Activated CD8-positive, alpha-beta memory T cell treated with anti-CD3 and anti-CD28 coated beads, Interleukin-2, amount 10 ng/mL, durations not matched to agents 7 days and 5 days (primary cell): ENCODE data around the gene PLBD2. TPM values are rescaled to one million over a fixed set of nuclear protein-coding genes. Genes with fewer than 3 reads are reported as not detected.

ENCODE experiments used
- ATAC-seq: fragments of 150-1000 bp; cut with Tn5 transposase; one replicate; pipeline ENCODE4 v1.10.0; 2021; ENCODE audit warnings: moderate library complexity
- CTCF ChIA-PET: fragments of 350-600 bp; sonication (Branson Sonifier 250); formaldehyde crosslinking; loops from one replicate; lab custom pipeline; 2021; ENCODE audit warnings: antibody characterized with exemption; lab: Charles Lee
- DNase-seq: peaks from one replicate; pipeline ENCODE4 v3.0.0-alpha.2; 2020
- H3K27ac Mint-ChIP-seq: one replicate; pipeline ENCODE4 v1.8.0; 2021; ENCODE audit warnings: mild to moderate bottlenecking, mixed read lengths
- H3K27me3 Mint-ChIP-seq: one replicate; pipeline ENCODE4 v1.8.0; 2021; ENCODE audit warnings: mixed read lengths
- H3K36me3 Mint-ChIP-seq: one replicate; pipeline ENCODE4 v1.8.0; 2021; ENCODE audit warnings: mild to moderate bottlenecking, mixed read lengths
- H3K4me1 Mint-ChIP-seq: one replicate; pipeline ENCODE4 v1.8.0; 2021; ENCODE audit warnings: mixed read lengths
- H3K4me3 Mint-ChIP-seq: one replicate; pipeline ENCODE4 v1.8.0; 2021; ENCODE audit warnings: mild to moderate bottlenecking, moderate library complexity, mixed read lengths
- H3K9me3 Mint-ChIP-seq: one replicate; pipeline ENCODE4 v1.8.0; 2022; ENCODE audit warnings: low read depth, mixed read lengths
- total RNA-seq, 2 experiments: library from RNA; stranded (reverse); gene quantifications; one replicate each; pipeline ENCODE4 v1.2.3, GENCODE V29; 2021

Gene PLBD2
- total RNA-seq, 2 experiments from 2014 or later, result 11.2 to 12.5 TPM

GRCh38 chr12:113366827-113367226 is 8.4 kb downstream of the PLBD2 start:
- Mint-ChIP-seq H3K27ac (no peak overlapping the region), H3K36me3 (no peaks in the 10 kb centered on the region), H3K4me1 (peaks cover 7% of the 10 kb centered on the region), H3K27me3 (no peaks in the 10 kb centered on the region), H3K9me3 (no peaks in the 10 kb centered on the region), H3K4me3 (no peak overlapping the region)
- CTCF ChIA-PET, result interaction anchor here (2.9 kb wide), 1 partner anchor 58 kb away, joined by 8 read pairs; no protein-coding TSS in a partner anchor
- DNase-seq (no peak), ATAC-seq (no peak)

- Mint-ChIP-seq H3K27me3 (no peaks in the 10 kb centered on the region), H3K9me3 (no peaks in the 10 kb centered on the region), H3K4me3 (no peak overlapping the region), H3K36me3 (no peaks in the 10 kb centered on the region), H3K4me1 (peaks cover 7% of the 10 kb centered on the region), H3K27ac (no peak overlapping the region)
- CTCF ChIA-PET, result interaction anchor here (2.9 kb wide), 1 partner anchor 57 kb away, joined by 8 read pairs; no protein-coding TSS in a partner anchor
- DNase-seq, result no peak
- ATAC-seq, result no peak
Observed at GRCh38 chr12:113368331-113368730, 9.9 kb downstream of the PLBD2 start.

- Mint-ChIP-seq H3K4me1 (peaks cover 7% of the 10 kb centered on the region), H3K27ac (no peak overlapping the region), H3K36me3 (no peaks in the 10 kb centered on the region), H3K27me3 (no peaks in the 10 kb centered on the region), H3K4me3 (no peak overlapping the region), H3K9me3 (no peaks in the 10 kb centered on the region)
- DNase-seq (no peak), ATAC-seq (no peak)
- CTCF ChIA-PET, result interaction anchor here (2.9 kb wide), 1 partner anchor 56 kb away, joined by 8 read pairs; no protein-coding TSS in a partner anchor
Observed at GRCh38 chr12:113369391-113369985, 11.1 kb downstream of the PLBD2 start.

DNA sequence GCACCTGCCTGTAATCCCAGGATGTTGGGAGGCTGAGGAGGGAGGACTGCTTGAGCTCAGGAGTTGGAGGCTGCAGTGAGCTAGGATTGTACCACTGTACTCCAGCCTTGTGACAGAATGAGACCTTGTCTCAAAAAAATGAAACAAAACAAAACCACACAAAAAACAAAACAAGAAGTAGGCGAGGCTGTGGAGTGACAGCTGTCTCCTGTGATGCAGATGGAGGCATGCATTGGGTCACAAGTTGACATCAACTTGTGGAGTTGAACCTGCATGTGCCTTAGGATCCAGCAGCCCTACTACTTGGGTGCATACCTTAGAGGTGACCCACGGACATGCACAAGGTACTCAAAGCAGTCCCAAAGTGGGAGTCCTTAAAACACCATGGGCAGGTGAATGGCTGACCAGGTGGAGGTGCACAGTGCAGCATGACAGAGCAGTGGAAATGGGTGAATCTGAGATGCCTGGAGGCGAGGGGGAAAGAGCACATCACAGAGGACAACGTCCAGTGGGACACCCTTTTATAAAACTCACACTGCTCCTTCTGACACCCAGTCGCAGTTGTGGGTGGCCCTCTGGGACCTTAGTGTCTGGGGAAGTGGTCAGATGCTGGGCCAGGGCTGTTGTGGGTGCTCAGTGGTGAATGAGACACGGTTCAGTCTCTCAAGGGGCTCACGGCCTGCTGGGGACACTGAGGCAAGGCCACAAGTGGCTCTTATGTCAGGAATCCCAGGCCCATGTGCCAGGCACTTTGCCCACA is 12.7 kb downstream of the PLBD2 start:
- Mint-ChIP-seq H3K36me3 (no peaks in the 10 kb centered on the region), H3K4me3 (no peak overlapping the region), H3K9me3 (no peaks in the 10 kb centered on the region), H3K27me3 (no peaks in the 10 kb centered on the region), H3K4me1 (peaks cover 7% of the 10 kb centered on the region), H3K27ac (no peak overlapping the region)
- DNase-seq (no peak), ATAC-seq (no peak)
- CTCF ChIA-PET, result no interaction called here

GRCh38 chr12:113371808-113372207 is 13.4 kb downstream of the PLBD2 start:
- peaks cover 7% of the 10 kb centered on the region for H3K4me1 Mint-ChIP-seq
- no peak overlapping the region for H3K27ac Mint-ChIP-seq
- no peaks in the 10 kb centered on the region for H3K9me3 Mint-ChIP-seq
- H3K4me3 Mint-ChIP-seq, result no peak overlapping the region
- CTCF ChIA-PET, result no interaction called here
- no peaks in the 10 kb centered on the region for H3K27me3 Mint-ChIP-seq
- no peaks in the 10 kb centered on the region for H3K36me3 Mint-ChIP-seq
- ATAC-seq (no peak), DNase-seq (no peak)

GRCh38 chr12:113372371-113372770 is 14.0 kb downstream of the PLBD2 start:
- CTCF ChIA-PET, result no interaction called here
- ATAC-seq, result no peak
- no peak for DNase-seq
- H3K4me1 Mint-ChIP-seq, result peaks cover 7% of the 10 kb centered on the region
- no peaks in the 10 kb centered on the region for H3K27me3 Mint-ChIP-seq
- no peaks in the 10 kb centered on the region for H3K36me3 Mint-ChIP-seq
- no peak overlapping the region for H3K4me3 Mint-ChIP-seq
- no peak overlapping the region for H3K27ac Mint-ChIP-seq
- no peaks in the 10 kb centered on the region for H3K9me3 Mint-ChIP-seq

DNA sequence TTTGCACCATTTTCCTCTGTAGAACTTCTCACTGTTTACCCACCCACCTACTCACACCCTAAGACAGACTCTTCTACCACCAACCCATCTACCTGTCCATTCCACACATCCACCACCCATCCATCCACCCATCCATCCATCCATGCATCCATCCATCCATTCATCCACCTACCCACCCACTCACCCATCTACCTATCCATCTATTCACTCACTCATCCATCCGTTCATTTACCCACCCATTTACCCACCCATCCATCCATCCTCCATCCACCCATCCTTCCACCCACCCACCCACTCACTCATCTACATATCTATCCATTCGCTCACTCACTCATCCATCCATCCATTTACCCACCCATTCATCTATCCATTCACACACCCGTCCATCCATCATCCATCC is 15.1 kb downstream of the PLBD2 start:
- no peak for DNase-seq
- ATAC-seq, result no peak
- no peaks in the 10 kb centered on the region for H3K9me3 Mint-ChIP-seq
- H3K27ac Mint-ChIP-seq, result no peak overlapping the region
- H3K36me3 Mint-ChIP-seq, result peaks cover 1% of the 10 kb centered on the region
- peaks cover 7% of the 10 kb centered on the region for H3K4me1 Mint-ChIP-seq
- no peaks in the 10 kb centered on the region for H3K27me3 Mint-ChIP-seq
- CTCF ChIA-PET, result no interaction called here
- H3K4me3 Mint-ChIP-seq, result no peak overlapping the region

DNA sequence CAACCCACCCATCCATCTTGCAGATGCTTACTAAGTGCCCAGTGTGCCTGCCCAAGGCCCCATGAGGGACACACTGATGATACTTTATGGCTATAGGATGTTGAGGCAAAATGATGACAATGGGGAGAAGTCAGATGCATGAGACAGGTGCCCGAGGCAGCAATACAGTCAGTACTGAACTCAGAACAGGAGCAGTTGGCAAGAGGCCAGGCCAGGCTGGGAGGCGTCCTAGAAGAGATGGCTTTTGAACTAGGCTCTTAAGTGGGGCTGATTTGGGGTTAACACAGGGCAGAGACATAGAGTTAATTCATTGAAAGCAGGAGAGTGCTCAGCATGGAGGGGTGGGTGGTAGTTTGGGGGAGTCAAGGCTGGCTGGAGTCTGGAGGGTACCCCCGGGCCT is 15.6 kb downstream of the PLBD2 start:
- H3K36me3 Mint-ChIP-seq, result peaks cover 1% of the 10 kb centered on the region
- H3K27ac Mint-ChIP-seq, result no peak overlapping the region
- H3K4me3 Mint-ChIP-seq, result no peak overlapping the region
- CTCF ChIA-PET, result no interaction called here
- H3K27me3 Mint-ChIP-seq, result no peaks in the 10 kb centered on the region
- no peaks in the 10 kb centered on the region for H3K9me3 Mint-ChIP-seq
- DNase-seq (no peak), ATAC-seq (no peak)
- H3K4me1 Mint-ChIP-seq, result peaks cover 7% of the 10 kb centered on the region

GRCh38 chr12:113374823-113375428 is 16.5 kb downstream of the PLBD2 start:
- Mint-ChIP-seq H3K27ac (no peak overlapping the region), H3K4me1 (peaks cover 7% of the 10 kb centered on the region)
- CTCF ChIA-PET, result no interaction called here

GRCh38 chr12:113378291-113378690 is 19.9 kb downstream of the PLBD2 start:
- Mint-ChIP-seq H3K4me3 (no peak overlapping the region), H3K4me1 (no peaks in the 10 kb centered on the region), H3K36me3 (peaks cover 1% of the 10 kb centered on the region), H3K27ac (no peak overlapping the region), H3K9me3 (no peaks in the 10 kb centered on the region), H3K27me3 (no peaks in the 10 kb centered on the region)
- ATAC-seq, result no peak
- CTCF ChIA-PET, result no interaction called here
- DNase-seq, result no peak

More at GRCh38 chr12:113374823-113375428, 16.5 kb downstream of the PLBD2 start:
- DNase-seq (no peak), ATAC-seq (no peak)
- Mint-ChIP-seq H3K36me3 (peaks cover 1% of the 10 kb centered on the region), H3K27me3 (no peaks in the 10 kb centered on the region), H3K9me3 (no peaks in the 10 kb centered on the region), H3K4me3 (no peak overlapping the region)

GRCh38 chr12:113381220-113381619 is 22.8 kb downstream of the PLBD2 start:
- DNase-seq, result no peak
- CTCF ChIA-PET, result no interaction called here
- Mint-ChIP-seq H3K27ac (no peak overlapping the region), H3K9me3 (no peaks in the 10 kb centered on the region), H3K27me3 (no peaks in the 10 kb centered on the region), H3K4me3 (no peak overlapping the region), H3K36me3 (peaks cover 1% of the 10 kb centered on the region), H3K4me1 (no peaks in the 10 kb centered on the region)
- ATAC-seq, result no peak

GRCh38 chr12:113382206-113382605 is 23.8 kb downstream of the PLBD2 start:
- H3K4me3 Mint-ChIP-seq, result no peak overlapping the region
- H3K9me3 Mint-ChIP-seq, result no peaks in the 10 kb centered on the region
- H3K27me3 Mint-ChIP-seq, result no peaks in the 10 kb centered on the region
- no peaks in the 10 kb centered on the region for H3K4me1 Mint-ChIP-seq
- CTCF ChIA-PET, result no interaction called here
- ATAC-seq (no peak), DNase-seq (no peak)
- H3K36me3 Mint-ChIP-seq, result peaks cover 1% of the 10 kb centered on the region
- no peak overlapping the region for H3K27ac Mint-ChIP-seq

- H3K4me3 Mint-ChIP-seq, result no peak overlapping the region
- no peak for DNase-seq
- no peak for ATAC-seq
- H3K9me3 Mint-ChIP-seq, result no peaks in the 10 kb centered on the region
- H3K36me3 Mint-ChIP-seq, result no peaks in the 10 kb centered on the region
- H3K27me3 Mint-ChIP-seq, result no peaks in the 10 kb centered on the region
- H3K4me1 Mint-ChIP-seq, result no peaks in the 10 kb centered on the region
- H3K27ac Mint-ChIP-seq, result no peak overlapping the region
- CTCF ChIA-PET, result interaction anchor here (1.2 kb wide), 1 partner anchor 41 kb away, joined by 3 read pairs; no protein-coding TSS in a partner anchor
Observed at GRCh38 chr12:113384778-113385177, 26.4 kb downstream of the PLBD2 start.
